Lung microvascular endothelial cell (primary cell): ENCODE data around the gene MED28. TPM values are rescaled to one million over a fixed set of nuclear protein-coding genes. Genes with fewer than 3 reads are reported as not detected.
"Not testable (repeated sequence)": the region's sequence is repeated elsewhere in the genome, so short reads cannot be mapped to it uniquely, and the experiment has no call there.

Experiments
- DNase-seq, 2 donors: peaks; one replicate each; pipeline versions ENCODE4 v3.0.0 to v3.0.0-alpha.2; 2010; ENCODE audit warnings: low read depth in 2 of 2
- total RNA-seq: library from RNA; depleted of rRNA; stranded (reverse); fragments of >200 nt; gene quantifications from 2 replicates; pipeline ENCODE4 v1.2.1, GENCODE V29; 2014

MED28 gene
- 13.7 and 23.2 TPM in 2 replicates for total RNA-seq

- peak; percentile 95 to 96 for DNase-seq
Measured at GRCh38 chr4:17614416-17615299, at the start of gene MED28. MED28 (plus strand) TSS chr4:17614641; CDS start chr4:17614655, 14 bp downstream.

GRCh38 chr4:17565846-17566245 is 48.6 kb upstream of the MED28 start:
- DNase-seq, result no peak

GRCh38 chr4:17567271-17567670 is 47.2 kb upstream of the MED28 start:
- DNase-seq, result no peak

GRCh38 chr4:17574206-17574605 is 40.2 kb upstream of the MED28 start:
- no peak for DNase-seq

- DNase-seq, result not testable (repeated sequence)
Measured at GRCh38 chr4:17575177-17575576, 39.3 kb upstream of the MED28 start.

DNA sequence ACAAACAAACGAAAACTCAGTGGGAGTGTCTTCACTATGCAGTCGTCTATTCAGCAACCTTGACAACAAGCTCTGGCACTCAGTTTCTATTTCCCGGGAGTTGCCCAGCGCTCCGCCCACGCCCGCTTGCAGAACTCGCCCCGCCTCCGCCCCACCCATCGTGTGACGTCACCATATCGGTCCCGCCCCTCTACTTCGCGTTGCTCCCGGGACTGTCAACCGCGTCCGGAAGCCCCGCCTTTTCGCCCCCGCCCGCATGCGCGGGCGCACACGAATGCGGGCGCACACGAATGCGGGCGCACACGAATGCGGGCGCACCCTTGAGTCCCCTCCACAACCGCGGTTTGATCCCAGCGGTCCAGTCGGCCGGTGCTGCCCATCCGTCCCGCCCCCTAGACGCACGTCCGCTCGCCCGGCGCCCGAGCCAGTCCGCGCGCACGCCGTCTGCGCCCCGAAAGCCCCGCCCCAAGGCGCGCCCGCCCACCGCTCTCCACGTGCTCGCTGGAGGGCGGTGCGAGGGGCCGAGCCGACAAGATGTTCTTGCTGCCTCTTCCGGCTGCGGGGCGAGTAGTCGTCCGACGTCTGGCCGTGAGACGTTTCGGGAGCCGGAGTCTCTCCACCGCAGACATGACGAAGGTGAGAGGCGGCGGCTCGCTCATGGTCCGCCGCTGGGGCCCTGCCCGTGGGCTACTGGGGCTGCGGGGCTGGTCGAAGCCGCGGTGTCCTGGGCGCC is 37.3 kb upstream of the MED28 start, which contains the start of gene LAP3:
LAP3 (plus strand) TSS at position 267 of the 733 bp plus-strand sequence; CDS start at position 535, 268 bp downstream.
- peak; percentile 97 to 98 for DNase-seq

DNA sequence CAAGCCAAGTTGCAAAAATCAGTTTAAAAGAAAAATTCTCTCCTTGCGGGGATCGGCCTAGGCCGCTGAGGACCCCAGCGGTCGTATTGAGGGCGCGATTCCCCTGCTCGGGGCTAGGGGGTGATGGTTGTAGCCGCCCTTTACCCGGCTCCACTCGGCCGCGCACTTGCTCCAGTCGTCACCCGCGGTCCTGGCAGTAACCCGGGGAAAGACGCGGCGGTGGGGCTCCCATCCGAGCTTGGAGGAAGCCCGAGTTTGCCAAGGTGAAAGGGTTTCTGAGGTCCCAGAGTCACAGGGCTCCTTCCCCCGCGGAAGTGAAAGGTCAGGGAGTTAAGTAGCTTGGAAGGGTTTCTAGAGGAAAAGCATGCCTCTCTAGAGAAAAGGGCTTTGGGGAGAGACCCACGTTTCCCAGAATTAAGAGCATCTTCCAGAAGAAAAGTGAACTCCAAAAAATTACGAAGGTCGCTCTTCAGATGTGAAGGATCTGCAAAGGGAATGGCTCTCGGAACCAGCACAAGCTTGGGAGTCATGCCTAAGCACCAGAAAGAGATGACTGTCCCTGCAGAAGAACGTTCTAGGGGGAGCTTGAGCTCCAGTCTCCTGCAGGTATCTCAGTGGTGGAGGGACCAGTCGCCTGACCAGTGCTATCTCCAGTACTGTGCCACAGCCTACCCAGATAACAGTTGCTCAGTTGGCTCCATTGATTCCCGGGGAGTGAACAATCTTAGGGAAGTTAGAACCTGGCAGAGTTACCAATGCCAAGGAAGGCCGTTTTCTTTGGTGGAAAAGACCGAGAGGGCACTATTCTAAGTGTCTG is 36.6 kb upstream of the MED28 start:
- DNase-seq, result peak; percentile 5 to 40

- peak in 1 of 2 donors; percentile 46 for DNase-seq
Measured at GRCh38 chr4:17578482-17578891, 36.0 kb upstream of the MED28 start.

DNA sequence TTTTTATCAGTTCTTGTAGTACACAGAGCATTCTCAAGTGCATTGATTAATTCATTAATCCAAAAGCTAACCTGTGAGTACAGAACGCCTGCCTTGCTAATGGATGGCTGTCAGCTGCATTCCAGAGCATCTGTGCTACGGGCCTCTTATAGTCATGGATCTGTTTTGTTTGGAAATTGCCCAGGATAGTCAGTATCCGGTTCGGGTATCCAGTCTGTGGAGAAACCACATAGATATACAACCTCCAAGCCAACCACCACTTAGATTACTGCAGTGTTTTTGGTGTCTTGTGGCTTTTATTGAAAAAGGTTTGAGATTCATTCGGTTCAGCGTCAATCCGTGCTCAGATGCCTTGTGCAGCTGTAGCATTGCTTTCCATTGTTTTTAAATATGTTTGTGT is 33.5 kb upstream of the MED28 start:
- DNase-seq, result peak; percentile 70 to 84

- DNase-seq, result no peak
Measured at GRCh38 chr4:17583276-17583675, 31.2 kb upstream of the MED28 start.

DNA sequence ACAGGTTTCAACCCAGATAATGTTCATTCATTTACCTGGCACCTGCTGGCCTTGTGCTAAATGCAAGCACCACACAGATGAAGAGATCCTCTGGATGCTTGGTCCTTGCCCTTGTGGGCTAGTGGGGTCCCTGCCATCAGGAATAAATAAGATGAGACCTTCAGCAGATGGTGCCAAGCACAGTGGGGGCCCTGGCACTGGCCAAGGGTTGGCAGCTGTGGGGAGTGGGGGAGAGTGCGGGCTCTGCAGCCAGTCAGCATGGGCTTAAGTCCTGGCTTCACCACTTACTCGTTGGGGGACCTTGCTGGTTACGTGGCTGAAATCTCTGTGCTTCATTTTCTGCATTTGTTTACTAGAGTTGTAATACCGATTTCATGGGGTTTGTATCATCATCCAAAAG is 30.5 kb upstream of the MED28 start:
- DNase-seq, result no peak

GRCh38 chr4:17584521-17585213 is 29.8 kb upstream of the MED28 start:
- DNase-seq, result no peak

DNA sequence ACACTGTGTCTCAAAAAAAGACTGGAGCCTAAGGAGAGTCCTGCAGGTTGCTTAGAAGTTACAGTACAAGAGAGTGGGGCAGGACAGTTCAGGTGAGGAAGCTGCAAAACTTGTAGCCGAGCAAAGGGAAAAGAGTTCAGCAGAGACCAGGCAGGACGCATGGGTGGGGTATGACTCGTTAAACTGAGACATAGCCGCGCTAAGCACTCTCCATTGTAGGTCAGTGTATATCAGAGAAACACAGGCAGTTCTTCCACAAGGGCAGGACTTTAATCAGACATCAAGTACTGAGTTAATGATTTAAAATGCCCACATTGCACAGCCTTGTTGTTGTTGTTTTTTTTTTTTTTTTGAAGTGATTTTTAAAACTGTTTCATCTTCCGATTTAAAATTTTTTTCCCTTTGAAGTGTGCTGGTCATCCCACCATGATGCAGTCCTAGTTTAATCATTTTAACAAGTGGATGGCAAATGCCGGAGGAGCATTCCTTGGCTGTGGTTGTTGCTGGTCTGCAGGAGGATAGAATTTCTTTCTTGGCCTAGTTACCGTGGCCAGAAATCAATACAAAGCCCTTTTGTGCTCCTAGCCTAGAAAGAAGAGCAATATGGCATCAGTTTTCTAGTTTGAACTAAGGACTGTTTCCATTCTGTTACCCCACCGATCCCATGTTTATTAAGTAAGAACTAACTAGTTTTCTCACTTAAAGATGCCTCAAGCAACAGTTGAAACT is 27.2 kb upstream of the MED28 start:
- no peak for DNase-seq

DNA sequence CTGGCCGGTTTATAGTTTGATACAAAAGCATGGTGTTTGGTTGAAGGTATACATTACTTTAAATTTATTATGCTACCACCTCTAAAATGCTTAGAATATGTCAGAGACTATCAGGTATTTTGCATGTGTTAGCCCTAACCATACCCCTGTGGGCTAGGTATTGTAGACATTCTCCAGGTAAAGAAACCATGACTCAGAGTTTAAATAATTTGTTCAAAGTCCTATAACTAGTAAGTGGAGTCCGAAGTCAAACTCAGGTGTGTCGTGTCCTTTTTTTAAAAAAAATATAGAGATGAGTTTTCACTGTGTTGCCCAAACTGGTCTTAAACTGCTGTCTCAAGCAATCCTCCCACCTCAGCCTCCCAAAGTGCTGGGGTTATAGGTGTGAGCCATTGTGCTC is 25.1 kb upstream of the MED28 start:
- DNase-seq, result no peak

DNA sequence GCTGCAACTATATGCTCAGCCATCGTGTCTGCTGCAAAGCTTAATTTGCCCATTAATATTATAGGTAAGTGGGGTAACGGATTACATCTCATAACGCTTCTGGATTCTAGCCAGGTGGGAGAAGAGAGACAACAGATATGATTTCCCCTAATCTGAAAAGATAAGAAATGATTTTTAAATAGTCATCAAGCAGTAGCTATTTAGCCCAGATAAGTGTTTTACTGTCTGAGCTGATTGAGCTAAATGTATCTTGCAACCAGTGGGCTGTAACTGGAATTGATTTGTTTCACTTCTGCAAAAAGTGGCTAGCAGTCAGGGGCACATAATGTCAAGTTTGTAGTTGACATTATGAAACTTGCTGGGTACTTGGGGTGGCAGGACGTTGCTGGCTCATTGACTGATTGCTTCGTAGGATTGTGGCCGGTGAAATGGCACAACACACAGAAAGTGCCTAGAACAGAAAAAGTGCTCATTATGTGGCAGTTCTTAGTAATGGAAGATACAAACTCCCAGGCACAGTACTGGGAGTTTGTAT is 18.9 kb upstream of the MED28 start:
- no peak for DNase-seq

DNA sequence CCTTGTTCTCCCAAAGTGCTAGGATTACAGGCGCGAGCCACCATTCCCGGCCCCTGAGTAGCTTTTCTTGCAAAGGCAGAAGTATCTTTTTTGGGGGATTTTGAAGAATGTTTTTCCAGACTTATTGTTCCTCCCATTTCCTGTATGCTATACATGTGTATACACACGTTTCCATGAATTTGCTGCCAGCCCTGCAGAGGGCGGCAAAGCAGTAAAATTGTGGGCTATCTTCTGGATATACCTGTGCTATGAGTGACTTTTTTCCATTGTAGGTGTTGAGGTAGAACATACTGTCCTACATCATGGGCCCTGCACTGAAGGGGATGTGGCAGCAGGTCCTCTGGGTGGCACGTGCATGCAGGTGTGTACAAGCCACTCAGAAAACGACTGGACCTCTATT is 16.9 kb upstream of the MED28 start:
- peak; percentile 29 to 72 for DNase-seq

- no peak for DNase-seq
Measured at GRCh38 chr4:17599826-17600225, 14.6 kb upstream of the MED28 start.

DNA sequence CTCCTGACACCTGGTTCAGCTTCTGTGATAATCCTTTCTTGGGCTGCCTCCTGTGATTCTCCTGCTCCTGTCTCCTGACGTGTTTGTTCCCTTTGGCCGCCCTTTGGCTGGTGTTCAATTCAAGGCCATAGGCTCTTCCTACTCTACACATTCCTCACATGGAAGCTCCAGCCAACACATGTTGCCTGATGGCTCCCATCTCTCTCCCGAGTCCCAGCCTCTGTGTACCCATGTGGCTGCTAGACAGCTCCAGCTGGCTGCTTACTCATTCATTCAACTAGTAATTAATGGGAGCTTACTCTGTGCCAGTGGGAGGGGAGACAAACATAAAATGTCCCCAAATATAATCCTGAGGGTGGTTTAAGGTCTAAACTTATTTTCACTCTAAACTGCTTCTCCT is 9.2 kb upstream of the MED28 start:
- no peak for DNase-seq

DNA sequence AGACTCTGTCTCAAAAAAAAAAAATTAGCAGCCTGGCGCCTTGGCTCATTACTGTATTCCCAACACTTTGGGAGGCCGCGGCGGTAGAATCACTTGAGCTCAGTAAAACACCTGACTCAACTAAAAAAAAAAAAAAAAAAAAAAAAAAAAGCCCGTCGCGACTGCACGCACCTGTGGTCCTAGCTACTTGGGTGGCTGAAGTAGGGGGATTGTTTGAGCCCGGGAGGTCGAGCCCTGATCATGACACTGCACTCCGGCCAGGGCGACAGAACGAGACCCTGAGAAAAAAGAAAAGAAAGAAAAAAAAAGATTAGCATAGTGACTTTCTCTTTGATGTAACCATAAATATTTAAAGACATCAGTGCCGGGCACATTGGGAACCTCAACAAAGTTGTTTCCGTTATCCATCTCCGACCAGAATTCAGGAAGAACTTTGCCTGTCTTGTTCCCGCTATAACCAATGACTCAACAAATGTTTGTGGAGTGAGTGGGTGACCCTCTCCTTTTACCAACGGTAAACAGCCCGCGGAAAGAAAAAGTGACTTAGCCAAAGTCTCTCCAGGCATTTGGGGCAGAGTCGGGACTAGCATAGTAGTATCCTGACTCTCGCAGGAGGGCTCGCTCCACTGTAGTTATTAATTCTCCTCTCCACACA is 553 bp upstream of the MED28 start:
- peak; percentile 7 to 61 for DNase-seq

DNA sequence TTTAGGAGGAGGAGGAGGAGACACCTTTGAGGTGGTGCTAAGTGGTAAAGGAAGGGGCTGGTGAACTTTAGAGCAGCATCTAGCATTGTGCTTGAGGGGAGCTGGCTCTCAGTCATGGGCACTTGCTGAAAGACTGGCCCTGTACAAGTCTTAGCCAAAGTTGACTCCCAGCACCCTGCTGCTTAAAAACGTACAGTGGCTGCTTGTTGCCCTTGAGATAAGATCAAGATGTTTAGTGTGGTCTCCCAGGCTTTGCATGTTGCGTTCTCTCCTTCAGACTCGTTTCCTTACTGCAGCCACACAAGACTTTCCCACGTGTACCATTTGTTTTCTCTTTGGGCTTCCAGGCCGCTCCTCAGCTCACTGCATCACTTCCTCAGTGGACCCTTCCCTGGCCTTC is 1.8 kb downstream of the MED28 start:
- DNase-seq, result no peak
